Neural cell (in vitro differentiated cells): ENCODE measurements around the gene CCNY.

Experiments
- CTCF ChIP-seq: fragments of 450-650 bp; IDR thresholded peaks from 2 replicates; pipeline ENCODE4 v1.5.1; 2014; ENCODE audit warnings: antibody characterized with exemption, mild to moderate bottlenecking, moderate library complexity; ENCODE audit not compliant: poor library complexity, severe bottlenecking
- EP300 ChIP-seq: fragments of 450-650 bp; conservative IDR thresholded peaks from 2 replicates; pipeline ENCODE4 v1.6.1; 2014; ENCODE audit warnings: antibody characterized with exemption, mild to moderate bottlenecking, moderate library complexity; ENCODE audit not compliant: poor library complexity, severe bottlenecking
- EZH2 ChIP-seq: fragments of 200-600, 300-800 bp; shearing (Covaris generic), sonication (generic); IDR thresholded peaks from 2 replicates; pipeline ENCODE4 v1.6.1; 2014; ENCODE audit warnings: antibody characterized with exemption, low read length, borderline replicate concordance, mild to moderate bottlenecking; ENCODE audit not compliant: insufficient read depth, poor library complexity, severe bottlenecking
- POLR2AphosphoS5 ChIP-seq: IDR thresholded peaks from 2 replicates; pipeline ENCODE4 v1.6.1; 2012
- RAD21 ChIP-seq: fragments of 450-650 bp; conservative IDR thresholded peaks from 2 replicates; pipeline ENCODE4 v1.6.1; 2014; ENCODE audit warnings: antibody characterized with exemption, mild to moderate bottlenecking, moderate library complexity
- REST ChIP-seq: IDR thresholded peaks from 2 replicates; pipeline ENCODE4 v1.6.1; 2012; ENCODE audit warnings: borderline replicate concordance

DNA sequence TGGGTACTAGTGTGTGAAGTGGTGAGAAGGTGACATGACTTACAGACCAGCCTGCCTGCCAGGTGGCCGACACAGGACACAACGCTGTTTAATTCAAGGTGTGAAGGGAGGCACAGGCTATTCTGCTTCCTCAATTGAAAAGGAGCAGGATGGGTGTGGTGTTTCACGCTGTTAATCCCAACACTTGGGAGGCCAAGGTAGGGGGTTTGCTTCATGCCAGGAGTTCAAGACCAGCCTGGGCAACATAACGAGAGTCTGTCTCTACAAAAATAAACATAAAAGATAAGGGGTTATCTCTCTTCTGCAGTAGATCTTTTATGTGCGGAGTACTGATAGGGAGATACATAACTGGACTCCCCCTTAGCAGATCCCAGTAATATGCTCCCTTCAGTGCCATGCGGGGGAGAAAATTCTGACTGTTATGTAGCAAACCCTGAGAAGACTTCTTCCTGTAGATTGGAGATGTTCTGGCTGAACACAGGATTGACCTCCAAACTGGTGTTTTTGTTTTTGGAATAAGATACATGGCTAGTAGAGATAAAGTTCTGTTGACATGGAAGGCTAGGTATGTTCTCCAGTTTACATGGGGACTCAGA, 63.2 kb downstream of the CCNY start:
- TF ChIP-seq CTCF, result no peak
- TF ChIP-seq EP300, result no peak
- no peak for TF ChIP-seq POLR2AphosphoS5
- TF ChIP-seq EZH2, result no peak
- TF ChIP-seq REST, result no peak
- no peak for TF ChIP-seq RAD21
